Esophagus muscularis mucosa (tissue), 4 donors: ENCODE data around the gene WNT8B. TPM values are rescaled to one million over a fixed set of nuclear protein-coding genes. Genes with fewer than 3 reads are reported as not detected.

ENCODE experiments used
- DNase-seq: peaks from one replicate; pipeline ENCODE4 v3.0.0-alpha.2; 2017; ENCODE audit errors: extremely low spot score
- H3K27ac ChIP-seq, 4 donors: fragments of 200-600 bp; sonication (generic); replicated peaks in 1 of 4; 1 replicate in 3 of 4; 2 replicates in 1 of 4; pipeline ENCODE4 v1.5.1; 2016 to 2019; ENCODE audit warnings: mild to moderate bottlenecking in 1 of 4
- H3K27me3 ChIP-seq, 4 donors: fragments of 200-600 bp; sonication (generic); one replicate each; pipeline versions ENCODE4 v1.5.1 to v1.6.0; 2016 to 2019
- H3K36me3 ChIP-seq, 4 donors: fragments of 200-600 bp; sonication (generic); one replicate each; pipeline ENCODE4 v1.5.1; 2016 to 2019
- H3K4me1 ChIP-seq, 4 donors: fragments of 200-600 bp; sonication (generic); one replicate each; pipeline ENCODE4 v1.5.1; 2016 to 2019
- H3K4me3 ChIP-seq, 4 donors: fragments of 200-600 bp; sonication (generic); 1 replicate in 2 of 4; 2 replicates in 2 of 4; pipeline ENCODE4 v1.5.1; 2016 to 2019; ENCODE audit warnings: mild to moderate bottlenecking in 4 of 4, moderate library complexity in 1 of 4
- H3K9me3 ChIP-seq, 4 donors: fragments of 200-600 bp; sonication (generic); 1 replicate in 3 of 4; 2 replicates in 1 of 4; pipeline ENCODE4 v1.5.1; 2016 to 2019
- EP300 ChIP-seq: sonication (generic); formaldehyde crosslinking; IDR thresholded peaks from one replicate; pipeline ENCODE4 v1.6.1; 2017; ENCODE audit warnings: antibody characterized with exemption
- POLR2A ChIP-seq: fragments of 450-650 bp; IDR thresholded peaks from one replicate; pipeline ENCODE4 v1.6.1; 2017; ENCODE audit warnings: antibody characterized with exemption, moderate library complexity, mild to moderate bottlenecking, low read depth
- POLR2AphosphoS5 ChIP-seq, 2 donors: sonication (generic); formaldehyde crosslinking; IDR thresholded peaks; one replicate each; pipeline ENCODE4 v1.6.1; 2017; ENCODE audit warnings: antibody characterized with exemption in 2 of 2
- WGBS: methylation state at CpG from one replicate; pipeline ENCODE4 v1.1.5; 2018; 5-methylcytosine and 5-hydroxymethylcytosine counted together
- intact Hi-C: fragments of 100-400 bp; cut with DNase I; formaldehyde crosslinking; loops from one replicate; pipeline ENCODE4 v1.15.1; 2023
- total RNA-seq, 4 donors: library from RNA; depleted of rRNA; stranded (reverse); fragments of >200 nt; gene quantifications; one replicate each; pipeline versions ENCODE4 v1.1.0 to v1.2.1, GENCODE V29; 2016
- TF ChIP-seq, protein P1 (sequence below), 3 experiments: fragments of 200-600 bp in 2 of 3; fragments of 450-650 bp in 1 of 3; sonication (generic) in 2 of 3; IDR thresholded peaks; one replicate each; pipeline ENCODE4 v1.5.1; 2017 to 2019; ENCODE audit warnings: antibody characterized with exemption in 3 of 3, mild to moderate bottlenecking in 2 of 3, moderate library complexity in 1 of 3

The WNT8B gene
- total RNA-seq, 4 donors from 2014 or later: not detected

DNA sequence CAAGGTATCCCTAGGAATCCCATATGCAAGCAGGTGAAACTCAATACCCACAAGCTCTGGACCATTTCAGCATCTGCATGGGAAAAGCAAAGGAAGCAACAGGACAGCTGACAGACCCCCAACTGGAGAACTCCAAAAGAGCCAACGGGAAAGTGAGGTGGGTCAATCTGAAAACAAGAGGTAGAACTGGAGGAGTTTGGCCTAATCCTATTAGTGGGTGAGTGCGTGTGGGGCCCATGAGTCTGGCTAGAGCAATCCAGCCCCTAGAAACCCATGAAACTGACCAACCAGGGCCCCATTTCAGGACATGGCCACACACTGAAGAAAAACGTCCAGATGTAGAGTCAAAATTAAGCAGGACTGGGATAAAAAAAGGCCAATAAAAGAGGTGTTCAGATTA, 26.6 kb upstream of the WNT8B start:
- 67% methylated on average over 3 of the region's 3 CpGs for WGBS
- no peaks in the 10 kb centered on the region for H3K36me3 ChIP-seq
- intact Hi-C loops: no loop called here
- H3K27me3 ChIP-seq: peaks cover 0 to 11% (median 0%) of the 10 kb centered on the region in 4 donors
- no peak overlapping the region for H3K4me3 ChIP-seq
- no peak for DNase-seq
- no peaks in the 10 kb centered on the region for H3K4me1 ChIP-seq
- no peak overlapping the region for H3K27ac ChIP-seq
- TF ChIP-seq EP300: no peak
- no peak for TF ChIP-seq POLR2AphosphoS5 (IDR thresholded peaks at IDR 0.05)
- TF ChIP-seq, protein P1, sequence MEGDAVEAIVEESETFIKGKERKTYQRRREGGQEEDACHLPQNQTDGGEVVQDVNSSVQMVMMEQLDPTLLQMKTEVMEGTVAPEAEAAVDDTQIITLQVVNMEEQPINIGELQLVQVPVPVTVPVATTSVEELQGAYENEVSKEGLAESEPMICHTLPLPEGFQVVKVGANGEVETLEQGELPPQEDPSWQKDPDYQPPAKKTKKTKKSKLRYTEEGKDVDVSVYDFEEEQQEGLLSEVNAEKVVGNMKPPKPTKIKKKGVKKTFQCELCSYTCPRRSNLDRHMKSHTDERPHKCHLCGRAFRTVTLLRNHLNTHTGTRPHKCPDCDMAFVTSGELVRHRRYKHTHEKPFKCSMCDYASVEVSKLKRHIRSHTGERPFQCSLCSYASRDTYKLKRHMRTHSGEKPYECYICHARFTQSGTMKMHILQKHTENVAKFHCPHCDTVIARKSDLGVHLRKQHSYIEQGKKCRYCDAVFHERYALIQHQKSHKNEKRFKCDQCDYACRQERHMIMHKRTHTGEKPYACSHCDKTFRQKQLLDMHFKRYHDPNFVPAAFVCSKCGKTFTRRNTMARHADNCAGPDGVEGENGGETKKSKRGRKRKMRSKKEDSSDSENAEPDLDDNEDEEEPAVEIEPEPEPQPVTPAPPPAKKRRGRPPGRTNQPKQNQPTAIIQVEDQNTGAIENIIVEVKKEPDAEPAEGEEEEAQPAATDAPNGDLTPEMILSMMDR (IDR thresholded peaks at IDR 0.05): no peak
- TF ChIP-seq POLR2A: no peak
- no peaks in the 10 kb centered on the region for H3K9me3 ChIP-seq

DNA sequence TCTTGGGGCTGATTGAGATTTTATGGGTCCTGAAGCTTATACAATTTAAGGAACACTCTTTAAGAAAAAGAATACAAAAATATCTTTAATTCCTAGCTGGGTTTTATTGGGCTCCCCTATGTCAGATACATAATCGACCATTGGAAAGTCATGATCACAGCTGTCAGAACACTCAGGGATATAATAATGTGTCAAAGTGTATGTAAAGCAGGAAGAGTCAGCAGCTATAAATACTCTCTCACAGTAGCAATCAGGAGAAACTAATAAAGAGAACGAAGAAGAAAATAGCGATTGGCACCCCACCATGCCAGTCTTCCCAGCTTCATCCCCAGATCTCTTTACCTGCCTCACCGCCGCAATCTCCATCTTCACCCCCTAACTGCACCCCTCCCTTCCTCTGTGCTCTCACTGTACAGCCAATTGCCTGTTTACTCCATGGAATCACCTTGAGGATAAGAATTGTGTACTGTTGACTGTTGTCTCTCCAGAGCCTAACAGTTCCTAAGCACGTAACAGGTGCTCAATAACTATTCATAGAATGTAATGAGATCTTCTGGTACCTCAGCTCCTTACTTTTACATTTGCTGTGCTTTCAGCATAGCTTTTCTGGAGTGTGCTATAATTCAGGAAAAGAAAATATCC, 24.0 kb upstream of the WNT8B start:
- intact Hi-C loops: no loop called here
- DNase-seq: no peak
- no peaks in the 10 kb centered on the region for H3K4me1 ChIP-seq
- TF ChIP-seq POLR2AphosphoS5 (IDR thresholded peaks at IDR 0.05): no peak
- TF ChIP-seq, protein P1 (IDR thresholded peaks at IDR 0.05): no peak
- no peak for TF ChIP-seq POLR2A
- no peak for TF ChIP-seq EP300
- H3K4me3 ChIP-seq: no peak overlapping the region
- H3K27ac ChIP-seq: no peak overlapping the region
- H3K9me3 ChIP-seq: no peaks in the 10 kb centered on the region
- no peaks in the 10 kb centered on the region for H3K36me3 ChIP-seq
- 84% methylated on average over 6 of the region's 6 CpGs for WGBS
- peaks cover 0 to 11% (median 0%) of the 10 kb centered on the region in 4 donors for H3K27me3 ChIP-seq

DNA sequence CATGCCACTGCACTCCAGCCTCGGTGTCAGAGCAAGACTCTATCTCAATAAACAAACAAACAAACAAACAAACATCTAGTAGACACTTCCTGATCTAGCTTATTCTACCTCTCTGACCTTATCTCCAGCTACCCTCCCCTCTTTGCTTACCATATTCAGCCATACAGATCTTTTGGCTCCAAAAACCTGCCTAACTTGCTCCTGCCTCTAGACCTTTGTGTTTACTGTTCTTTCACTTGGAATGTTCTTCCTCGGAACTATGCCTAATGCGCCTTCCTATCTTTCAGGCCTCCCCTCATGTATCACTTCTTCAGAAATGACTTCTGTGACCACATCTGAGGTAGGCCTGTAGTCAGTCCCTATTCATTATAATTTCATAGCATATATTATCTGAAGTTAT, 20.3 kb upstream of the WNT8B start:
- Histone ChIP-seq H3K27ac (no peak overlapping the region), H3K27me3 (peaks cover 0 to 5% (median 0%) of the 10 kb centered on the region in 4 donors), H3K4me3 (no peak overlapping the region), H3K4me1 (no peaks in the 10 kb centered on the region), H3K36me3 (no peaks in the 10 kb centered on the region), H3K9me3 (no peaks in the 10 kb centered on the region)
- WGBS: 73% methylated on average over 3 of the region's 3 CpGs
- TF ChIP-seq POLR2AphosphoS5 (IDR thresholded peaks at IDR 0.05) (no peak), EP300 (no peak), POLR2A (no peak)
- TF ChIP-seq, protein P1 (IDR thresholded peaks at IDR 0.05): no peak
- DNase-seq: no peak
- intact Hi-C loops: no loop called here

DNA sequence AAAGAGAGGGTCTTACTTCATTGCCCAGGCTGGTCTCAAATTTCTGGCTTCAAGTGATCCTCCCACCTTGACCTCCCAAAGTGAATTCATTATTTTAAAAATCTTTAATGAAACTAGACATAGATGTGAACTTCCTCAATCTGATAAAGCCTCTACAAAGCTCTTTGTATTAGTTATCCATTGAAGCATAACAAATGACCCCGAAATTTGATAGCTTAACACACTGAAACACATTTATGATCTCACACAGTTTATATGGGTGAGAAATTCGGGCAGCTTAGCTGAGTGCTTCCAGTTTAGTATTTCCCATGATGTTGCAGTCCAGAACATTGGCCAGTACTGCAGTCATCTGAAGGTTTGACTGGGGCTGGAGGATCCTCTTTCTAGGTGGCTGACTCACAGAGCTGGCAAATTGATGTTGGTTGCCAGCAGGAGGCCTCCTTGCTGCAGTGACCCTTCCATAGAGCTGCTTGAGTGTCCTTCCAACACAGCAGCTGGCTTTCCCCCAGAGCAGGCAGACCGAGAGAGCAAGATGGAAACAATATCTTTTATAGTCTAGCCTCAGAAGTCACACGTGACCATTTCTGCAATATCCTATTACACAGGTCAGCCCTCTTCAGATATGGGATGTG, 16.6 kb upstream of the WNT8B start:
- Histone ChIP-seq H3K4me1 (no peaks in the 10 kb centered on the region), H3K27me3 (peaks cover 0 to 5% (median 0%) of the 10 kb centered on the region in 4 donors), H3K9me3 (no peaks in the 10 kb centered on the region), H3K27ac (no peak overlapping the region), H3K4me3 (no peak overlapping the region), H3K36me3 (no peaks in the 10 kb centered on the region)
- no peak for DNase-seq
- WGBS: 74% methylated on average over 4 of the region's 4 CpGs
- TF ChIP-seq POLR2AphosphoS5 (IDR thresholded peaks at IDR 0.05): no peak
- intact Hi-C loops: no loop called here

DNA sequence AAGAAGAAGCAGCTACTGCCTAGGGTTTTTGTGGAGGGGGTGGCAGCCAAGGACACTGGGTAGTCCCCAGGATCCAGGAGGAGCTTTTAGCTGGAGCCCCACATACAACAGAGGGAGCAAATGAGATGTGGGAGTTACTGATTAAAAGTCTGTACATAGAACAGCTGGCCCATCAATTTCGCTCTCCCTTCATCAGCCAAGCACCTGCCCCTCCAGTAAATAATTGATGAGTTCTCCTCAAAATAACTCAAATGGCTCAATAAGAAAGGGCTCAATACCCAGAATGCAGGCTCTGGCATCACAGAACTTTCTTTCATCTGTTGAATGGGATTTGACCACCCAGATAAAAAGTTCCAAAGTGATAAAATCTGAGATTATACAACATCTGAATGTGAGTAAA, 15.1 kb upstream of the WNT8B start:
- no peaks in the 10 kb centered on the region for H3K36me3 ChIP-seq
- 92% methylated on average over 1 of the region's 1 CpG for WGBS
- intact Hi-C loops: no loop called here
- TF ChIP-seq POLR2A (no peak), POLR2AphosphoS5 (IDR thresholded peaks at IDR 0.05) (no peak), EP300 (no peak)
- TF ChIP-seq, protein P1 (IDR thresholded peaks at IDR 0.05): no peak
- H3K27ac ChIP-seq: no peak overlapping the region
- H3K9me3 ChIP-seq: no peaks in the 10 kb centered on the region
- no peak for DNase-seq
- H3K4me1 ChIP-seq: no peaks in the 10 kb centered on the region
- peaks cover 0 to 6% (median 0%) of the 10 kb centered on the region in 4 donors for H3K27me3 ChIP-seq
- H3K4me3 ChIP-seq: no peak overlapping the region
